ENCODE measurements around the gene CAMK4. TPM values are rescaled to one million over a fixed set of nuclear protein-coding genes. Genes with fewer than 3 reads are reported as not detected.

The CAMK4 gene
- total and polyA plus RNA-seq, 3 donors from 2014 or later, result 35.4 to 76.9 (median 60.3) TPM

DNA sequence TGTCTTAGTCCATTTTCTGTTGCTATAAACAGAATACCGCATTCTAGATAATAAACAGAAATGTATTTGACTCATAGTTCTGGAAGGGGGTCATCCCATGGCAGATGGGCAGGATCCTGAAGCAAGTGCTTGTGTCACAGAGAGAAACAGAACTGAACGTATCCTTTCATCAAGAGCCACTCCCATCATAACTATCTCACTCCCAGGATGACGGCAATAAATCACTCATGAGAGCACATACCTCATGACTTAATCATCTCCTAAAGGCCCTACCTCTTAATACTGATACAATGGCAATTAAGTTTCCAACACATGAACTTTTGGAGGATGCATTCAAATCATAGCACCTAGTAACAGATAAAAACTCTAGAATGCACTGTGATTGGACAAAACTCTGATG lies 142.9 kb downstream of the CAMK4 start:
- H3K4me1 ChIP-seq, result no peaks in the 10 kb centered on the region
- no peaks in the 10 kb centered on the region for H3K27me3 ChIP-seq
- no peak overlapping the region for H3K4me3 ChIP-seq
- intact Hi-C loops (cut with DNase I; ENCODE audit: low total_unique reads), result no loop called here
- no peak for TF ChIP-seq POLR2A (IDR thresholded peaks at IDR 0.05)
- TF ChIP-seq, protein P1, sequence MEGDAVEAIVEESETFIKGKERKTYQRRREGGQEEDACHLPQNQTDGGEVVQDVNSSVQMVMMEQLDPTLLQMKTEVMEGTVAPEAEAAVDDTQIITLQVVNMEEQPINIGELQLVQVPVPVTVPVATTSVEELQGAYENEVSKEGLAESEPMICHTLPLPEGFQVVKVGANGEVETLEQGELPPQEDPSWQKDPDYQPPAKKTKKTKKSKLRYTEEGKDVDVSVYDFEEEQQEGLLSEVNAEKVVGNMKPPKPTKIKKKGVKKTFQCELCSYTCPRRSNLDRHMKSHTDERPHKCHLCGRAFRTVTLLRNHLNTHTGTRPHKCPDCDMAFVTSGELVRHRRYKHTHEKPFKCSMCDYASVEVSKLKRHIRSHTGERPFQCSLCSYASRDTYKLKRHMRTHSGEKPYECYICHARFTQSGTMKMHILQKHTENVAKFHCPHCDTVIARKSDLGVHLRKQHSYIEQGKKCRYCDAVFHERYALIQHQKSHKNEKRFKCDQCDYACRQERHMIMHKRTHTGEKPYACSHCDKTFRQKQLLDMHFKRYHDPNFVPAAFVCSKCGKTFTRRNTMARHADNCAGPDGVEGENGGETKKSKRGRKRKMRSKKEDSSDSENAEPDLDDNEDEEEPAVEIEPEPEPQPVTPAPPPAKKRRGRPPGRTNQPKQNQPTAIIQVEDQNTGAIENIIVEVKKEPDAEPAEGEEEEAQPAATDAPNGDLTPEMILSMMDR (IDR thresholded peaks at IDR 0.05), result no peak
- H3K9me3 ChIP-seq, result no peaks in the 10 kb centered on the region
- no peak for DNase-seq
- H3K27ac ChIP-seq, result no peak overlapping the region
- 85 to 90% methylated on average over 3 of the region's 3 CpGs for WGBS, 2 donors
- no peaks in the 10 kb centered on the region for H3K36me3 ChIP-seq (ENCODE audit: low read depth, missing control alignments)

DNA sequence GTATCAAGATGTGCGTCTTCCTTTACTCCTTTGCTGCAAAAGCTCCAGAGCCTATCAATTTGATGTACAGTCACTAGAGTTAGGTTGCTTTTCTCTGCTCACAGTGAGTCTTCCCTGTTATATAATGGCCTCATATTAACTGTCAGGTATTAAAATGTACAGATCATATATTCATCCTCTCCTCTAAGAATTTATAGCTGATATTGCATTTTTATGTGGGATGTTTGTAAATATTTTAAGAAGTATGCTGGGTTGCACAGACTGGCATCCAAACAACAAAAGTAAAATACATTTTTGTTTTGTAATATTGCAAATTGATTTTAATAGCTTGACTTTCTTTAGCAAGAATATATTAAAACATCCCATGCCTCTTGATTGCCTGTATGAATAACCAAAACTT lies 148.6 kb downstream of the CAMK4 start:
- intact Hi-C loops (cut with DNase I; ENCODE audit: low total_unique reads), result no loop called here
- DNase-seq, result no peak
- no peaks in the 10 kb centered on the region for H3K9me3 ChIP-seq
- TF ChIP-seq, protein P1 (IDR thresholded peaks at IDR 0.05), result no peak
- TF ChIP-seq POLR2A (IDR thresholded peaks at IDR 0.05), result no peak
- H3K36me3 ChIP-seq (ENCODE audit: low read depth, missing control alignments), result no peaks in the 10 kb centered on the region
- H3K27ac ChIP-seq, result no peak overlapping the region
- no peaks in the 10 kb centered on the region for H3K27me3 ChIP-seq
- 91 to 93% methylated on average over 1 of the region's 1 CpG for WGBS, 2 donors
- no peaks in the 10 kb centered on the region for H3K4me1 ChIP-seq
- H3K4me3 ChIP-seq, result no peak overlapping the region

DNA sequence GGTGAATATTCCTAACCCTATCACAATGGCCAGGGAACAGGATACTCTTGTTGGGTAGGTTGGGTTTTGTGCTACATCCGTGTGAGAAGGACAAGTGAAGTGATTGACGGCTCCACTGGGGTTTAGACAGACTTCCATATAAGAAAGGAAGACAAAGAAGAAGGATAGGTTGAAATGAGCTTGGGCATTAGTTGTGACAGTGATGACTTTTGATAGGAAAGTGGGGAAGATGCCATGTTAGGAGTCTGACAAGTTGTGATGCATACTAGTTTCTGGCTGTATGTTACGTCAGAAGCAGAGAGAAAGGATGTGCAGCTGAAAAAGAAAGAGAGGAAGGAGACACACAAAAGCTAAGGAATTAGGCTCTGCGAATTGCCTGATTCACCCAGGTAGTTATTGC lies 150.2 kb downstream of the CAMK4 start:
- Histone ChIP-seq H3K36me3 (ENCODE audit: low read depth, missing control alignments) (no peaks in the 10 kb centered on the region), H3K27ac (no peak overlapping the region), H3K9me3 (no peaks in the 10 kb centered on the region), H3K4me1 (no peaks in the 10 kb centered on the region), H3K4me3 (no peak overlapping the region), H3K27me3 (no peaks in the 10 kb centered on the region)
- 75 to 81% methylated on average over 4 of the region's 4 CpGs for WGBS, 2 donors
- intact Hi-C loops (cut with DNase I; ENCODE audit: low total_unique reads), result no loop called here
- TF ChIP-seq, protein P1 (IDR thresholded peaks at IDR 0.05), result no peak
- no peak for TF ChIP-seq POLR2A (IDR thresholded peaks at IDR 0.05)
- no peak for DNase-seq

DNA sequence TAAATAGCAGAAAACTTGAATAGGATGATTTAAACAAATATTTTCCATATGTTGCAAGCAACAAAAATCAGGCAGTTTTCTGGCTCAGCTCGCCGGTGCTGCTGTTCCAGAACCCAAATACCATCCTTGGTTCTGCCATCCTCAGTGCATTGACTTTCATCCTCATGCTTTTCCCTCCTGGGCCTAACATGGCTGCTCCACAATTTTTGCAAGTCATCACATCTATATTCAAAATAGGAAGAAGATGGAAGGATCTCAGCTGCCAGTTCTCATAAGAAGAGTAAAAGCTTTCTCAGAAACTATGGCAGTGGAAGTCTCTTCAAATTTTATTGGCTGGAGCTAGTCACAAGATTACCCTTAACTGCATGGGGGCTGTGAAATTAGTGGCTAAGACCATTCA lies 151.5 kb downstream of the CAMK4 start:
- 92 to 97% methylated on average over 2 of the region's 2 CpGs for WGBS, 2 donors
- Histone ChIP-seq H3K4me1 (no peaks in the 10 kb centered on the region), H3K36me3 (ENCODE audit: low read depth, missing control alignments) (no peaks in the 10 kb centered on the region), H3K27me3 (no peaks in the 10 kb centered on the region), H3K9me3 (no peaks in the 10 kb centered on the region), H3K27ac (no peak overlapping the region), H3K4me3 (no peak overlapping the region)
- no peak for DNase-seq
- intact Hi-C loops (cut with DNase I; ENCODE audit: low total_unique reads), result no loop called here
- no peak for TF ChIP-seq POLR2A (IDR thresholded peaks at IDR 0.05)
- TF ChIP-seq, protein P1 (IDR thresholded peaks at IDR 0.05), result no peak

DNA sequence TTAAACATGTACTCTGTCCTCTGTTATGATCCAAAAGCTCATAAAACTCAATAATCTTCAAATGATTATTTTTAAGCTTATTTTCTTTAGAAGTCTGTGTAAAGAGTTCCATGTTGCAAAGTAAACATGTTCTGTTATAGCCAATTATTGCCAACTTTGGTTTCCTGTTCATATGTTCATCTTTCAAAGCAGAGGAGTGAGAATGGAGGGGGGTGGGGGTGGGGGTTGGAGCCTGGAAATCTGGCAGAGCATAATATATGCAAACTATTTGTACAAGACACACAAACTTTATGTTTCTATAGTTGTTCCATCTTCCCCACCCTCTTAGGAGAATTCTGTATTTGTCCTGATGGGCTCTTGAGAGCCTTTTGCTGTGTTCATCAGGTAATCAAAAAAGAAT lies 153.1 kb downstream of the CAMK4 start:
- Histone ChIP-seq H3K36me3 (ENCODE audit: low read depth, missing control alignments) (no peaks in the 10 kb centered on the region), H3K9me3 (no peaks in the 10 kb centered on the region), H3K4me3 (no peak overlapping the region), H3K27me3 (no peaks in the 10 kb centered on the region), H3K4me1 (no peaks in the 10 kb centered on the region), H3K27ac (no peak overlapping the region)
- no peak for DNase-seq
- intact Hi-C loops (cut with DNase I; ENCODE audit: low total_unique reads), result no loop called here
- TF ChIP-seq POLR2A (IDR thresholded peaks at IDR 0.05), result no peak
- TF ChIP-seq, protein P1 (IDR thresholded peaks at IDR 0.05), result no peak
